NCI-H2081 treated with DMSO at 0.1 percent for 48 hours (cell line): ENCODE data around the gene RAB11FIP4.
"Not testable (repeated sequence)": the region's sequence is repeated elsewhere in the genome, so short reads cannot be mapped to it uniquely, and the experiment has no call there.

Source experiments
- DNase-seq: peaks from one replicate; lab custom pipeline; 2025; lab: John Stamatoyannopoulos, UW

RAB11FIP4 gene, protein sequence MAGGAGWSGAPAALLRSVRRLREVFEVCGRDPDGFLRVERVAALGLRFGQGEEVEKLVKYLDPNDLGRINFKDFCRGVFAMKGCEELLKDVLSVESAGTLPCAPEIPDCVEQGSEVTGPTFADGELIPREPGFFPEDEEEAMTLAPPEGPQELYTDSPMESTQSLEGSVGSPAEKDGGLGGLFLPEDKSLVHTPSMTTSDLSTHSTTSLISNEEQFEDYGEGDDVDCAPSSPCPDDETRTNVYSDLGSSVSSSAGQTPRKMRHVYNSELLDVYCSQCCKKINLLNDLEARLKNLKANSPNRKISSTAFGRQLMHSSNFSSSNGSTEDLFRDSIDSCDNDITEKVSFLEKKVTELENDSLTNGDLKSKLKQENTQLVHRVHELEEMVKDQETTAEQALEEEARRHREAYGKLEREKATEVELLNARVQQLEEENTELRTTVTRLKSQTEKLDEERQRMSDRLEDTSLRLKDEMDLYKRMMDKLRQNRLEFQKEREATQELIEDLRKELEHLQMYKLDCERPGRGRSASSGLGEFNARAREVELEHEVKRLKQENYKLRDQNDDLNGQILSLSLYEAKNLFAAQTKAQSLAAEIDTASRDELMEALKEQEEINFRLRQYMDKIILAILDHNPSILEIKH

DNA sequence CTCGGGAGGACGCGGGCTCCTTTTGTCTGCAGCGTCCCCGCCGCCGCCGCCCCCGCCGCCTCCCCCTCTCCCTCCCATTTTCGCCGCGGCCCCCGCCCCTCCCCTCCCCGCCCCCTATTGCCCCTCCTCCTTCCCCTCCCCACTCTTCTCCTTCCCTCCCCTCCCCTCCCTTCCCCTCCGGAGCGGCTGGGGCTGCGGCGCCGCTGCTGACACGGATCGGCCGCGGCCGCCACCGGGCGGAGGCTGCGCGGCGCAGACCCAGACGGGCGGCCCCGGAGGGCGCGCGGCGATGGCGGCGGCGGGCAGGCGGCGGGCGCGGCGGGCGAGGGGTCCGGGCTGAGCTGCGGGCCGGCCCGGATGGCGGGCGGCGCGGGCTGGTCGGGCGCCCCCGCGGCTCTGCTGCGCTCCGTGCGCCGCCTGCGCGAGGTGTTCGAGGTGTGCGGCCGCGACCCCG is at the start of gene RAB11FIP4:
Gene RAB11FIP4, plus strand, starts transcription at position 180 of the 454 bp plus-strand sequence. Its CDS starts 178 bp downstream, at position 358.
- DNase-seq, result no peak

DNA sequence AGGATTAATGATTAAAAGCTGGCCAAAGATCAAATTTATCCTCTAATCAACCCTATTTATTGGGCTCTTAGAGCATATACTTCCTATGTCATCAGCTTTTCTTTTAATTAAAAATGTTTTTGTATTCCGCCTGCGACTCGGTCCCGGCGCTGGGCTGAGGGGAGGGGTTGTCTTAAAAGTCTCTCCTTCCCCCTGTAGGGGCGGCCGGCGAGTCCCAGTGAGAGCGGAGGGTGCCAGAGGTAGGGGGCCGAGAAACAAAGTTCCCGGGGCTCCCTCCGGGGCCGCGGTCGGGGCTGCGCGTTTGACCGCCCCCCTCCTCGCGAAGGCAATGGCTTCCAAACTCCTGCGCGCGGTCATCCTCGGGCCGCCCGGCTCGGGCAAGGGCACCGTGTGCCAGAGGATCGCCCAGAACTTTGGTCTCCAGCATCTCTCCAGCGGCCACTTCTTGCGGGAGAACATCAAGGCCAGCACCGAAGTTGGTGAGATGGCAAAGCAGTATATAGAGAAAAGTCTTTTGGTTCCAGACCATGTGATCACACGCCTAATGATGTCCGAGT is 46.2 kb upstream of the RAB11FIP4 start:
- DNase-seq, result not testable (repeated sequence)

DNA sequence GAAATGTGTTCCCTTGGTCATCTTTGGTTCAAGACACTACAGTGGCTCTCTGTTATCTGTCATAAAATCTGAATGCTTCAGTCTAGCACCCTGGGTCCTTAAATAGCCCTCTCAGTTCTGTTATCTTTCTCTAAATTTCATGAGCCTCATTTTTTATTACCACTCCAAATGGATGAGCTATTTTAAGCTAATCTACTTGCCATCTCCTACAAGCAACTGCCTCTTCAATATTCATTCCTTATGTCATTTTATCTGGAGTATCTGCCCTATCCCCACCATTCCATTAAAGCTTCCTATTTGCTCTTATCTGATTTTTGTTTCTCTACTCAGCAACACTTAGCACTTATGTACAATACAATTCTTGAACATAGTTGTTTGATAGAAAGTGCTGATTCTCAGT is 42.0 kb upstream of the RAB11FIP4 start:
- no peak for DNase-seq

DNA sequence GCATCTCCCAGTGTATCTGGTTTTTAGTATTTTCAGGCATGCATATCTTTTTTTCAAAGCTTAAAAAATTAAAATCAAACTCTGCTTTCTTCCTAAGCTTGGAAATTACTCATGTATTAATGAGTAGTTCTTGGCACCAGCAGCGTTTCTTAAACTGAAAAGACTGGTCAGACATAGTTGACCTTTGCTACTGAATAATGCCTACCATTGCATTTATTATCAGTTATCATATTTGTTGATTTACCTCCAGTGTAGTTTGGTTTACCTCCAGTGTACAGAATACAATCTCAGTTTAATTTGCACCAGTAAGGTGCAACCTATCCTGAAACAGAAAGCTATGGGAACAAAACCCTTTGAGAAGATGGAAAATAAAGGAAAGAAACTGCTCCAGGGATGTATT is 35.5 kb upstream of the RAB11FIP4 start:
- no peak for DNase-seq

DNA sequence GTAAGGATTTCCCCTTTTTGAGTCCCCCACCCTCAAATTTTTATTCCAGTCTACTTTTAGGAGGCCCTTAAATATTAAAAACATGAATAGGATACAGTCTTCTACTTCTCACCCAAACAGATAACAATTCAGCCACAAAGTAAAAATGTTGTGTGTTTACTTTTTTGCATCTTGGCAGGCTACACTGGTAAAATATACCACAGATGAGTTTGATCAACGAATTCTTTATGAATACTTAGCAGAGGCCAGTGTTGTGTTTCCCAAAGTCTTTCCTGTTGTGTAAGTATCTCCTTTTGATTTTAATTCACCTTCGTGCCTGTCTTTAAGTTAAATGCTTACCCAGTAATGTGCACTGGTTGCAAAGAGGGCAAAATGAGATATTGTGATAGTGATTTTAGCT is 34.4 kb upstream of the RAB11FIP4 start:
- no peak for DNase-seq

DNA sequence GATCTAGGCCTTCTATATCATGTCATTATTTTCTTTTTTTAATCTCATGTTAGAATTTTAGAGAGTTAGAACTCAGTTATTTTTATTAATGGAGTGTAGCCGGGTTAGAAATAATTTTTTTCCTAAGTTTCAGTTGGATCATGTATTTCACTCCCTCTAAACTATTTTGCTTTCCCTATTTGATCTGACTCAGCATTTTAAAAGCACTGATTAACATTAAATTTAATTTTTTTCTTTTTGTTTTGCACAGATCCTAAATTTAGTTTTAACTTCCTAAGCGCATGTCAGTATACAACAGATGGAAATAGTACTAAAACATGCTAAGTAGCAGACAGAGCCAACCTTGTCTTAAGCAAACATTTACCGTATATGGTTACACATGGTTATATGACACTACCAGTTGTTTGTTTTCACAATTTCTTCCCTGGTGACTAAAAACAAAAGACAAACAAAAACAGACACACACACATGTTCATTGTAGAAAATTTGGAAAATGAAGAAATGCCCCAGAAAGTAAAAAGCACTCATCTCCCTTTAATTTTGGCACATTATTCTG is 33.6 kb upstream of the RAB11FIP4 start:
- peak; percentile 18 for DNase-seq

DNA sequence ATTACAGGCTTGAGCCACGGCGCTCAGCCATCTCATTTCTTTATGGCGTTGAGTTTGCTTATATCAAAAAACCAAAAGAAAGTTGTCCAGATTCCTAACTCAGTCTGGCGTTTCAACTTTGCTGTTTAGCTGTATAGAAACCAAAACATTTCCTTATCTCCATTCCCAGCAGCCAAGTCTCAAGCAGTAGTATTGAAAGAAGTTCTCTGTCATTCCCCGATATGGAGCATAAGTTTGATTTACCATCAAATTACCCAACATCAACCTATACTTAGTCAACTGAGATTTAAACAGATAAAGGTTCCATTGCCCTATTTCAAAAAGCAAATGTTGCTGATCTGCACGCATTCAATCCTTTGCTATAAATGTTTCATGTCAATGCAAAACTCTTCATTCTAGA is 27.5 kb upstream of the RAB11FIP4 start:
- no peak for DNase-seq

DNA sequence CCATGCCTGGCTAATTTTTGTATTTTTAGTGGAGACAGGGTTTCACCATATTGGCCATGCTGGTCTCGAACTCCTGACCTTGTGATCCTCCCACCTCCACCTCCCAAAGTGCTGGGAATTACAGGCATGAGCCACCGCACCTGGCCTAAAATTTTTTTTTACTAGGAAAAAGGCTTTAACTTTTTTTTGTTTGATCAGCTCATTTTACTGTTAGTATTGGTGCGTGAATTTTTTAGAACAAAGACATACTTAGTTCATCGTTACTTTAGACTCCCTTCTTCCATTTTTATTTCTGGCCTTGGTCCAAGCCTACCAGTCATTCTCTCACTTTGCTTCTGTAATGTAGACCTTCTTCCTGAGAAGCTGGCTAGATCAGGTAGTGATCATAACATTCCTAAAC is 25.4 kb upstream of the RAB11FIP4 start:
- DNase-seq, result no peak

DNA sequence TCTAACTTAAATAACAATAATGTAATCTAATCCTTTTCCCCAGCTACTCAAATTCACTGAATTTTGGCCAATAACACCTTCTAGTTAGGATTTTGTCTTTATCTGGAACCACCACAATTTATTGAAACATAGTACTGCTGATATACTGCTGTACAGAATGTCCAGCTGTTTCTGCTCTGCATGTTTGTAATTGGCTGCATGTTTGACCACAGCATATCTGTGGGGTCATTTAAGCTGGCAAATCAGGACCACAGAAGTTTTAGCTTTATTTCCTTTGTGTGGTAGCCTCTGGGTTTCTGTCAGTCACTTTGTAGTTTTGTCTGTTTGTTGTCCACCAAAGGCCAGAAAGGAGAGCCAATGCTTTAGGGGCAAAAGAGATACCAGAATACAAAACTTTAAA is 22.2 kb upstream of the RAB11FIP4 start:
- no peak for DNase-seq

DNA sequence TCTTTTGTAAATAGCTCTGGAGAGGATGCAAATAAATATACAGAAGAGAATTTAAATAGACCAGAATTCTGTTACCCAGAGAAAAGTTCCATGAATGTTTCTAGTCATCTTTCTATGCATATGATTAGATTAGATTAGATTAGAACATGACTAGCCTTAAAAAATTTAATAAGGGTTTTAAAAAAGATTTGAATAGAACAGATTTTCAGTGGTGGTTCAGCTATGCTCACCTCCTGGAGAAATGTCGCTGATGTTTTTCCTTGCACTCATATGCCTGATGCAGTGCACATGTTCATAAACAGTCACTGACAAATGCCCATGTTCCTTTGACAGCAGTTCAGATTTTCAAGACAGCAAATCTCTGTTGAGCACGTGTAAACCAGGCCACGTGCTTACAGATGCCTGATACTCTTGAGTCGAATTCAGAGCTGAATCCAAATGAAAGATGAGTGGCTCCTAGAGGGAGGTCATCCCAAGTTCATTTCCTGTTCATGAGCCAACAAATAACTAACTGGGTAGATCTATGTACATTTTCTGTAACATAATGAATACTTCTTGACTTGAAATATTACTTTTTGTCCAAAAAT is 19.9 kb upstream of the RAB11FIP4 start:
- no peak for DNase-seq

DNA sequence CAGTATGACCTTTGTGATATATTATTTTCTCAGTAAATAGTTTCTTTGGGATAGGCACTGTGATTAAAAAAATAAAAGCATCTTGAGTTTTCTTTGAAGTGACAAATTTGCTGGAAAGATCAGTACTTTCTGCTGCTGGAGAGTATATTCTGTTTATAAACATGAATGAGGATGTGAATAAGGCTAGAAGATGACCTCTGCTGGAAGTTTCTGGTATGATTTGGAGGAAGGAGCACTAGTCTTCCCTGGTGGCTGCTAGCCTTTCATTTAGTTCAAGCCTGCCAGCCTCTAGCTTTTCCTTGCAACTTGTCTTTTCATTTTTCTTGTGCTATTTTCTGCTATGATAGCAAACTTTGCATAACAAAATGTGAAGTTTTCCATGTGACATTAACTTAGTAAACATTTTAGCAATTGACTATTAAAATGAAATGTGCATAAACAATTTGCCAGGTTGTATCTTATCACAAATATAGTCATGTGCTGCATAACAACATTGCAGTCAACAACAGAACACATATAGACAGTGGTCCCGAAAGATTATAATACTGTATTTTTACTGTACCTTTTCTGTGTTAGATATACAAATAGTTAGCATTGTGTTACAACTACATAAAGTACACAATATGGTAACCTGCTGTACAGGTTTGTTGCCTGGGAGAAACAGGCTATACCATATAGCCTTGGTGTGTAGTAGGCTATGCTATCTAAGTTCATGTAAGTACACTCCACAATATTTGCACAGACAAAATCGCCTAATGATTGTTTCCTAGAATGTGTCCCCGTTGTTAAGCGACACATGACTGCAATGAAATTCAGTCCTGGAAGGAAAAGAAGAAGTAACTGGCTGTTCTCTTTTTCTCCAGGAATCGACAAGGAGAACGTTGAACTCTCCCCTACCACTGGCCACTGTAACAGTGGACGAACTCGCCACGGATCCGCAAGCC is 18.1 kb upstream of the RAB11FIP4 start:
- DNase-seq, result peak; percentile 12

DNA sequence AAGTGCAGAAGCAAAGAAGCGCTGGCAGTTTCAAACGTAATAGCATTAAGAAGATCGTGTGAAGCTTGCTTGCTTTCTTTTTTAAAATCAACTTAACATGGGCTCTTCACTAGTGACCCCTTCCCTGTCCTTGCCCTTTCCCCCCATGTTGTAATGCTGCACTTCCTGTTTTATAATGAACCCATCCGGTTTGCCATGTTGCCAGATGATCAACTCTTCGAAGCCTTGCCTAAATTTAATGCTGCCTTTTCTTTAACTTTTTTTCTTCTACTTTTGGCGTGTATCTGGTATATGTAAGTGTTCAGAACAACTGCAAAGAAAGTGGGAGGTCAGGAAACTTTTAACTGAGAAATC is 17.4 kb upstream of the RAB11FIP4 start:
- no peak for DNase-seq

DNA sequence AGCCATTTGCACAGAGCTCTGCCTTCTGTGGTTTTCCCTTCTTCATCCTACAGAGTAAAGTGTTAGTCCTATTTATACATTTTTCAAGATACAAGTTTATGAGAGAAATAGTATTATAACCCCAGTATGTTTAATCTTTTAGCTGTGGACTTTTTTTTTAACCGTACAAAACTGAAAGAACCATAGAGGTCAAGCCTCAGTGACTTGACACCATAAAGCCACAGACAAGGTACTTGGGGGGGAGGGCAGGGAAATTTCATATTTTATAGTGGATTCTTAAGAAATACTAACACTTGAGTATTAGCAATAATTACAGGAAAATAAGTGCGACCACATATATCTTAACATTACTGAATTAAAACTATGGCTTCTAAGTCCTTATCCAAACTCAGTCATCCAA is 17.0 kb upstream of the RAB11FIP4 start:
- DNase-seq, result no peak

DNA sequence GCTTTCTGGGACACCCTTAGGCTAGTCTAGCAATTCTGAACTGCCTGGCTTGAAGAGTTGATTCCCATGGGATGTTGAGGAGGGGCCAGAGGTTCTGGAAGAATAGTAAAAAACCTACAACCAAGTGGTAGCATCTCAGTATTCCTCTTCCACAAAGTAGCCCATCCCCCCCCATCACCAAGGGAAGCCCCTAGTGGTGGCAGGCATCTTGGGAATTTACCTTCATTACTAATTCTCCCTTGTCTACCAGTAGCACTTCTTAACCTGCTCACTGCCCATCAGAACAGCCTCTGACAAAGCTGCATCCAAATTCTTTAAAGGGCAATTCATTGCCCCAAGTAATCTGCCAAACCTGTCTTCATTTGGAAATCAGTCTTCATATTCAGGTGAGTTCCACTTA is 12.8 kb upstream of the RAB11FIP4 start:
- DNase-seq, result no peak

DNA sequence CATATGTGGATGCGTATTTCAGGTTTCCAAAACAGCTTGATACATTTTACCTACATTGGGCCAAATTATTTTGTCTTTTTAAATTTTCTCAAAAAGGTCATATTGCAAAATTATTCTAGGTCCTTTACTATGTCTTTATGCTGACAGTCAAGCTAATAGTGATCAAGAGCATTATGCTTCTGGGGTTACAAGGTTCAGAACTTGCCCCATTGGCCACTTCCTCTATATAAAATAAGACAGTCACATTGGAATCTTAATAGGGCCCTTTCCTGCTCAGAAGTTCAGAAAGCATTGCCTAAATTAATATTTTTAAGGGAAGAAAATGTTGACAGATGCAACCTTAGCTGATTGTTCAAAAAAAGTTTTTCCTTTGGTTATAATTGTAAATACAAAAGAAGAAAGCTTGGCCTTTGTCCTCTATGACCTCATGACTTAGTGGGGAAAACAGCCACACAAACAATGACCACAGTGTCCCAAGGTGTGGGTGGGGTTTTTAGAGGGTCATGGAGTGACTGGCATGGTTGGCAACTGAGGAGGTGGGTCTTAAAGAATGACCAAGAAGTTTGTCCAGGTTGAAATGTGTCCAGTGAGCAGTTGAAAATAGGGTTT is 11.8 kb upstream of the RAB11FIP4 start:
- DNase-seq, result no peak

DNA sequence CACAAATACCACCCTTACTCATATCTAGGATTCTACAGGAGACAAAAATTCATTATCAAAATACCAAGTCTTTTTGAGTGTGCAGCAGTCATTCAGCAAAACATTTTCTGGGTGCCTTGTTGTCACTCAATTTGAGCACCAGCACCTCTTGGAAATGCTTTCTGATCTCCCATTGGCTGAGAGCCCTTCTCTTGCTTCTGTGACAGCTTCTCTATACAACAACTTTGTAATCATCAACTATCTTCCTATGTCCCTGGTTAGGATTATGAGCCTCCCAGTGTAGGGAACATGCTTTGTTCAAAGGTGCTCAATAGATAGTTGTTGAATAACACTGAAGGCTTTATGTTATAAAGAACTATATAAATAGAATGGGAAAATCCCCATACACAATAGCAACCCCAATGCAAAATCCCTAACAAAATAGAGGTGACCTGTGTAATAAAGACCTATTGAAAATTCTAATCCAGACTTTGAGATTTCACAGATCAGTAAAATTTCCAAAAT is 10.3 kb upstream of the RAB11FIP4 start:
- no peak for DNase-seq

DNA sequence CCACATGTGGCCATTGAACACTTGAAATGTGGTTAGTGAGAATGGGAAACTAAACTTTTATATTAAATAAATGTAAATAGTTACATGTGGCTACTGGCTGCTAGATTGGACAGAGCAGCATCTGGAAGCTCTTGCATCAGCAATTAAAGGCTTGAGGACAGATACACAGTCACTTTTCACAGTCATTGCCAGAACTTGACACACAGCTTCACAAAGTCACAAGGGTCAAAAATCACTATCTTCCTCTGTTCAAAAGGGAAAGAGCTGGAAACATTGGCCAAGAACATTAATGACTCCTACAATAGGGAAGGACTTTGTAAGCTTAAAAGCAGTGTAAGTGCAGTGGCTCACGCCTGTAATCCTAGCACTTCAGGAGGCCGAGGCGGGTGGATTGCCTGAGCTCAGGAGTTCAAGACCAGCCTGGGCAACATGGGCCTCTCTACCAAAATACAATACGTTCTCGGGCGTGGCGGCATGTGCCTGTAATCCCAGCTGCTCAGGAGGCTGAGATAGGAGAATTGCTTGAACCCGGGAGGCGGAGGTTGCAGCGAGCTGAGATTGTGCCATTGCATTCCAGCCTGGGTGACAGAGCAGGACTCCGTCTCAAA is 8.7 kb upstream of the RAB11FIP4 start:
- not testable (repeated sequence) for DNase-seq

DNA sequence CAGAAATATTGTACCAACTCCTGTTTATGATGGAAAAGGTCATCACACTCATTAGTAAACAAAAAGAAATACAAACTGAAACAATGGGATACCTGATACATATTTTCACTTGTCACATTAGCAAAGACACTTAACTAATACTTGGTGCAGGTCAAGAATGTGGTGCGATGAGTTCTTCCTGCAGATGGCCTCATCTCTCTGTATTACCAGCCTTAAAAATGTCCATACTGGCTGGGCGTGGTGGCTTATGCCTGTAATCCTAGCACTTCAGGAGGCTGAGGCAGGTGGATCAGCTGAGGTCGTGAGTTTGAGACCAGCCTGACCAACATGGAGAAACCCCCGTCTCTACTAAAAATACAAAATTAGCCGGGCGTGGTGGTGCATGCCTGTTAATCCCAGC is 8.0 kb upstream of the RAB11FIP4 start:
- not testable (repeated sequence) for DNase-seq

DNA sequence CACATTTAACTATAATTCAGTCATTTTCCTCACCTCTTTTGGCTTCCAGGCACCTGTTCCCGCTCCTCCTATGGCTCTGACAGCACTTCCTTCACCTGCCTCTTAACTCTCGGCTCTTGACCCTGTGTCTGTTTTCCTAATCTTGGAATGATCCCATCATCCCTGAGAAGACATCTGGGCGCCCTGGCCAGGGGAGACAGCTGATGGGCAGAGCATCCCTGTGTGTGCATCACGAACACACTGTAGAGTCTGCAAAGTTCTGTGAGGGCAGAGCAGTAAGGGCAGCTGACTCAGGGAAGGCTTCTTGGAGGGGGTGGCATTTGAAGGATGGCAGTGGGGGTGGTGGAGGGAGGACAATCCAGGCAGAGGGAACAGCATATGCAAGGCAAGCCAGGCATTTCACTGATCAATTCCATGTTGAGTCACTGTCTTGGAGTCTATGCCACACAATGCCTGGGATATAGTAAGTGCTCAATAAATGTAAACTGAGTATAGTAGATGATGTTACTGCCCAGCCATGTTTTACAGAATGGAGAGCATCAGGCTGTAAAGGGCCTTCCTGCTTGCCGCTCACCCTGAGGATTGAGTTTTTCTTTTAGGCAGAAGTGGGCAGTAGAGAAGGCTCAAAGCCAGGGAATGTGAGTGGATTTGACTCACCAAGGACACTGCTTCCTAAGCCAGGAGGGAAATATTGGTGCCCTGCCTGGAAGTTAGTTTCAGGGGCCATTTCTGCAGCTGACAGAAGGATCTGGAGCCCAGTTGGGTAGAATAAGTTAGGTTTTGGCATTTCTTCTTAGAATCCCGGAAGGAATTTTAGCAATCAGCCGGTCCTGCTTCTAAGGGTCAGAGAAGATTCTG is 5.8 kb upstream of the RAB11FIP4 start:
- no peak for DNase-seq
